Stimulated activated effector memory CD8-positive, alpha-beta T cell treated with anti-CD3 and anti-CD28 coated beads, Interleukin-12 subunit alpha, Interleukin-12 subunit beta, amount 100 ng/mL, for 72 hours (primary cell): ENCODE measurements around the gene TMEM225.
"Not testable (repeated sequence)": the region's sequence is repeated elsewhere in the genome, so short reads cannot be mapped to it uniquely, and the experiment has no call there.

Experiments used
- ATAC-seq: fragments of 150-1000 bp; cut with Tn5 transposase; 2 replicates; pipeline ENCODE4 v1.10.0; 2021
- DNase-seq, 2 donors: peaks; one replicate each; pipeline ENCODE4 v3.0.0; 2021 to 2022; ENCODE audit warnings: low spot score in 2 of 2
- H3K27ac Mint-ChIP-seq: one replicate; pipeline ENCODE4 v1.8.0; 2022; ENCODE audit warnings: mild to moderate bottlenecking, mixed read lengths
- H3K36me3 Mint-ChIP-seq: one replicate; pipeline ENCODE4 v1.8.0; 2022; ENCODE audit warnings: mild to moderate bottlenecking, mixed read lengths
- H3K4me1 Mint-ChIP-seq: one replicate; pipeline ENCODE4 v1.8.0; 2022; ENCODE audit warnings: mixed read lengths
- H3K4me3 Mint-ChIP-seq: one replicate; pipeline ENCODE4 v1.8.0; 2022; ENCODE audit warnings: mild to moderate bottlenecking, mixed read lengths
- H3K9me3 Mint-ChIP-seq: one replicate; pipeline ENCODE4 v1.8.0; 2022; ENCODE audit warnings: mixed read lengths

TMEM225 gene

GRCh38 chr11:123885570-123885969 is at the start of gene TMEM225:
Gene TMEM225 (minus strand): TSS chr11:123885670. CDS start chr11:123885425, 245 bp downstream.
- Mint-ChIP-seq H3K27ac (no peak within 1 kb of the TSS), H3K4me1 (no peaks in the 10 kb centered on the region), H3K36me3 (no peaks in the 10 kb centered on the region), H3K4me3 (no peak within 1 kb of the TSS), H3K9me3 (no peaks in the 10 kb centered on the region)
- ATAC-seq (no peak), DNase-seq (no peak)

GRCh38 chr11:123924027-123924426 is 38.6 kb upstream of the TMEM225 start:
- H3K4me1 Mint-ChIP-seq: no peaks in the 10 kb centered on the region
- no peak overlapping the region for H3K4me3 Mint-ChIP-seq
- no peak overlapping the region for H3K27ac Mint-ChIP-seq
- ATAC-seq (no peak), DNase-seq (no peak)
- H3K36me3 Mint-ChIP-seq: no peaks in the 10 kb centered on the region
- H3K9me3 Mint-ChIP-seq: peaks cover 6% of the 10 kb centered on the region

- Mint-ChIP-seq H3K27ac (no peak overlapping the region), H3K36me3 (no peaks in the 10 kb centered on the region)
These were observed 35.5 kb upstream of the TMEM225 start for GRCh38 chr11:123920943-123921342.

GRCh38 chr11:123905826-123906225 is 20.4 kb upstream of the TMEM225 start:
- Mint-ChIP-seq H3K4me3 (no peak overlapping the region), H3K27ac (no peak overlapping the region), H3K36me3 (no peaks in the 10 kb centered on the region), H3K4me1 (no peaks in the 10 kb centered on the region), H3K9me3 (no peaks in the 10 kb centered on the region)
- DNase-seq: no peak
- no peak for ATAC-seq

More at GRCh38 chr11:123920943-123921342, 35.5 kb upstream of the TMEM225 start:
- no peak overlapping the region for H3K4me3 Mint-ChIP-seq
- ATAC-seq (no peak), DNase-seq (no peak)
- H3K9me3 Mint-ChIP-seq: peaks cover 3% of the 10 kb centered on the region
- no peaks in the 10 kb centered on the region for H3K4me1 Mint-ChIP-seq

- H3K4me3 Mint-ChIP-seq: no peak overlapping the region
- no peaks in the 10 kb centered on the region for H3K9me3 Mint-ChIP-seq
- H3K4me1 Mint-ChIP-seq: no peaks in the 10 kb centered on the region
- H3K36me3 Mint-ChIP-seq: no peaks in the 10 kb centered on the region
- H3K27ac Mint-ChIP-seq: no peak overlapping the region
- ATAC-seq (no peak), DNase-seq (no peak)
These were observed 19.5 kb upstream of the TMEM225 start for GRCh38 chr11:123904932-123905331.

- H3K27ac Mint-ChIP-seq: no peak overlapping the region
- DNase-seq (no peak), ATAC-seq (peak; percentile 51)
- H3K4me3 Mint-ChIP-seq: no peak overlapping the region
- no peaks in the 10 kb centered on the region for H3K36me3 Mint-ChIP-seq
- no peaks in the 10 kb centered on the region for H3K9me3 Mint-ChIP-seq
- H3K4me1 Mint-ChIP-seq: no peaks in the 10 kb centered on the region
These were observed 18.5 kb upstream of the TMEM225 start for GRCh38 chr11:123903932-123904331.

GRCh38 chr11:123901867-123902266 is 16.4 kb upstream of the TMEM225 start, which contains the start of gene OR8D4:
Gene OR8D4 (plus strand): TSS chr11:123902167. CDS start chr11:123906432, 4,265 bp downstream.
- H3K4me3 Mint-ChIP-seq: no peak within 1 kb of the TSS
- H3K4me1 Mint-ChIP-seq: no peaks in the 10 kb centered on the region
- no peaks in the 10 kb centered on the region for H3K9me3 Mint-ChIP-seq
- no peaks in the 10 kb centered on the region for H3K36me3 Mint-ChIP-seq
- no peak within 1 kb of the TSS for H3K27ac Mint-ChIP-seq
- ATAC-seq: no peak
- no peak for DNase-seq

GRCh38 chr11:123899792-123900191 is 14.3 kb upstream of the TMEM225 start:
- Mint-ChIP-seq H3K27ac (no peak overlapping the region), H3K4me3 (no peak overlapping the region), H3K4me1 (no peaks in the 10 kb centered on the region), H3K9me3 (no peaks in the 10 kb centered on the region), H3K36me3 (no peaks in the 10 kb centered on the region)
- DNase-seq: no peak
- no peak for ATAC-seq

- no peaks in the 10 kb centered on the region for H3K4me1 Mint-ChIP-seq
- no peak for ATAC-seq
- no peak for DNase-seq
- no peak overlapping the region for H3K27ac Mint-ChIP-seq
- H3K36me3 Mint-ChIP-seq: no peaks in the 10 kb centered on the region
- no peak overlapping the region for H3K4me3 Mint-ChIP-seq
- no peaks in the 10 kb centered on the region for H3K9me3 Mint-ChIP-seq
These were observed 6.6 kb upstream of the TMEM225 start for GRCh38 chr11:123892031-123892430.

GRCh38 chr11:123880912-123881311 is 4.6 kb downstream of the TMEM225 start:
- no peak for ATAC-seq
- no peak for DNase-seq
- no peaks in the 10 kb centered on the region for H3K9me3 Mint-ChIP-seq
- no peaks in the 10 kb centered on the region for H3K36me3 Mint-ChIP-seq
- H3K4me3 Mint-ChIP-seq: no peak overlapping the region
- H3K27ac Mint-ChIP-seq: no peak overlapping the region
- H3K4me1 Mint-ChIP-seq: no peaks in the 10 kb centered on the region

GRCh38 chr11:123867795-123868194 is 17.7 kb downstream of the TMEM225 start:
- H3K4me1 Mint-ChIP-seq, DNase-seq, ATAC-seq, H3K36me3 Mint-ChIP-seq, H3K27ac Mint-ChIP-seq, H3K9me3 Mint-ChIP-seq, H3K4me3 Mint-ChIP-seq: not testable (repeated sequence)

GRCh38 chr11:123865293-123865692 is 20.2 kb downstream of the TMEM225 start:
- not testable (repeated sequence) for H3K9me3 Mint-ChIP-seq, H3K27ac Mint-ChIP-seq, H3K4me3 Mint-ChIP-seq, H3K4me1 Mint-ChIP-seq, ATAC-seq, DNase-seq, H3K36me3 Mint-ChIP-seq

- peaks cover 3% of the 10 kb centered on the region for H3K9me3 Mint-ChIP-seq
- ATAC-seq: no peak
- no peaks in the 10 kb centered on the region for H3K36me3 Mint-ChIP-seq
- no peak for DNase-seq
- H3K4me1 Mint-ChIP-seq: no peaks in the 10 kb centered on the region
- no peak overlapping the region for H3K4me3 Mint-ChIP-seq
- no peak overlapping the region for H3K27ac Mint-ChIP-seq
These were observed 25.7 kb downstream of the TMEM225 start for GRCh38 chr11:123859731-123860130.

- DNase-seq (no peak), ATAC-seq (no peak)
- peaks cover 3% of the 10 kb centered on the region for H3K9me3 Mint-ChIP-seq
- H3K27ac Mint-ChIP-seq: no peak overlapping the region
- H3K4me3 Mint-ChIP-seq: no peak overlapping the region
- H3K4me1 Mint-ChIP-seq: no peaks in the 10 kb centered on the region
- H3K36me3 Mint-ChIP-seq: no peaks in the 10 kb centered on the region
These were observed 29.0 kb downstream of the TMEM225 start for GRCh38 chr11:123856444-123856843.

GRCh38 chr11:123853038-123853437 is 32.4 kb downstream of the TMEM225 start:
- DNase-seq (no peak), ATAC-seq (no peak)
- no peak overlapping the region for H3K27ac Mint-ChIP-seq
- H3K4me3 Mint-ChIP-seq: no peak overlapping the region
- no peaks in the 10 kb centered on the region for H3K36me3 Mint-ChIP-seq
- no peaks in the 10 kb centered on the region for H3K4me1 Mint-ChIP-seq
- peaks cover 8% of the 10 kb centered on the region for H3K9me3 Mint-ChIP-seq

- Mint-ChIP-seq H3K36me3 (no peaks in the 10 kb centered on the region), H3K27ac (no peak overlapping the region), H3K4me1 (no peaks in the 10 kb centered on the region), H3K9me3 (peaks cover 8% of the 10 kb centered on the region), H3K4me3 (no peak overlapping the region)
- ATAC-seq (no peak), DNase-seq (no peak)
These were observed 33.1 kb downstream of the TMEM225 start for GRCh38 chr11:123852321-123852720.

- DNase-seq: no peak
- Mint-ChIP-seq H3K4me1 (no peaks in the 10 kb centered on the region), H3K4me3 (no peak overlapping the region), H3K9me3 (peaks cover 5% of the 10 kb centered on the region), H3K36me3 (no peaks in the 10 kb centered on the region), H3K27ac (no peak overlapping the region)
- ATAC-seq: peak; percentile 8
These were observed 34.4 kb downstream of the TMEM225 start for GRCh38 chr11:123851110-123851509.
